Mesenchymal stem cell (in vitro differentiated cells and primary cell): ENCODE data around the gene JAKMIP2.

Experiments
- DNase-seq: peaks from one replicate; pipeline ENCODE4 v3.0.0-alpha.2; 2013
- H2AFZ ChIP-seq: one replicate; pipeline ENCODE4 v1.6.1; 2013; ENCODE audit warnings: low read depth, mild to moderate bottlenecking, control low read depth, inconsistent platforms, low read length, moderate library complexity
- H2AK5ac ChIP-seq: 2 replicates; pipeline ENCODE4 v1.6.1; 2013; ENCODE audit warnings: low read length, moderate library complexity, mild to moderate bottlenecking, inconsistent platforms; ENCODE audit not compliant: severe bottlenecking
- H2BK120ac ChIP-seq: one replicate; pipeline ENCODE4 v1.6.1; 2013; ENCODE audit warnings: low read depth, mild to moderate bottlenecking, inconsistent platforms, low read length, moderate library complexity
- H2BK12ac ChIP-seq, 2 experiments: one replicate each; pipeline ENCODE4 v1.6.1; 2013; ENCODE audit warnings: inconsistent platforms in 2 of 2, low read length in 2 of 2, mild to moderate bottlenecking in 2 of 2, moderate library complexity in 2 of 2, control low read depth in 1 of 2
- H2BK15ac ChIP-seq: one replicate; pipeline ENCODE4 v1.6.1; 2013; ENCODE audit warnings: mild to moderate bottlenecking, low read depth, inconsistent platforms; ENCODE audit not compliant: poor library complexity, severe bottlenecking
- H2BK5ac ChIP-seq: 2 replicates; pipeline ENCODE4 v1.6.1; 2013; ENCODE audit warnings: low read depth, mild to moderate bottlenecking, low read length, control low read depth, inconsistent platforms; ENCODE audit not compliant: poor library complexity, severe bottlenecking
- H3K14ac ChIP-seq, 2 experiments: one replicate each; pipeline ENCODE4 v1.6.1; 2013; ENCODE audit warnings: inconsistent platforms in 2 of 2, low read length in 2 of 2, control low read depth in 1 of 2, mild to moderate bottlenecking in 1 of 2, moderate library complexity in 1 of 2
- H3K18ac ChIP-seq, 2 experiments: one replicate each; pipeline ENCODE4 v1.6.1; 2013; ENCODE audit warnings: inconsistent platforms in 2 of 2, low read length in 2 of 2, control low read depth in 1 of 2, low read depth in 1 of 2, mild to moderate bottlenecking in 1 of 2
- H3K23ac ChIP-seq, 2 experiments: one replicate each; pipeline ENCODE4 v1.6.1; 2013; ENCODE audit warnings: inconsistent platforms in 2 of 2, low read length in 2 of 2, mild to moderate bottlenecking in 2 of 2, moderate library complexity in 2 of 2, control low read depth in 1 of 2
- H3K27ac ChIP-seq: 2 replicates; pipeline ENCODE4 v1.5.1; 2013; ENCODE audit warnings: mild to moderate bottlenecking, moderate library complexity, low read length, control low read depth, inconsistent platforms; ENCODE audit not compliant: poor library complexity, severe bottlenecking
- H3K27me3 ChIP-seq, 2 experiments: 2 replicates each; pipeline versions ENCODE4 v1.6.1 to v1.7.0; 2013; ENCODE audit warnings: low read length in 2 of 2, mild to moderate bottlenecking in 2 of 2, moderate library complexity in 2 of 2, control low read depth in 1 of 2, inconsistent platforms in 1 of 2; ENCODE audit not compliant: control insufficient read depth in 1 of 2, insufficient read depth in 1 of 2
- H3K36me3 ChIP-seq, 2 experiments: 2 replicates each; pipeline versions ENCODE4 v1.6.1 to v1.7.0; 2013; ENCODE audit warnings: low read length in 2 of 2, control low read depth in 1 of 2, inconsistent platforms in 1 of 2, low read depth in 1 of 2, mild to moderate bottlenecking in 1 of 2; ENCODE audit not compliant: insufficient read depth in 2 of 2, control insufficient read depth in 1 of 2
- H3K4ac ChIP-seq, 2 experiments: one replicate each; pipeline ENCODE4 v1.6.1; 2013; ENCODE audit warnings: inconsistent platforms in 2 of 2, low read length in 2 of 2, mild to moderate bottlenecking in 2 of 2, moderate library complexity in 2 of 2, control low read depth in 1 of 2, low read depth in 1 of 2
- H3K4me1 ChIP-seq: 2 replicates; pipeline ENCODE4 v1.6.1; 2013; ENCODE audit warnings: low read depth, low read length, control low read depth; ENCODE audit not compliant: control insufficient read depth, insufficient read depth
- H3K4me2 ChIP-seq: 2 replicates; pipeline ENCODE4 v1.6.1; 2013; ENCODE audit warnings: low read length, mild to moderate bottlenecking, inconsistent platforms; ENCODE audit not compliant: poor library complexity, severe bottlenecking
- H3K4me3 ChIP-seq, 2 experiments: 2 replicates each; pipeline versions ENCODE4 v1.5.1 to v1.7.0; 2013; ENCODE audit warnings: low read length in 2 of 2, mild to moderate bottlenecking in 2 of 2, control low read depth in 1 of 2, low read depth in 1 of 2; ENCODE audit not compliant: insufficient read depth in 1 of 2
- H3K79me1 ChIP-seq: replicated peaks from 2 replicates; pipeline ENCODE4 v1.6.1; 2013; ENCODE audit warnings: mild to moderate bottlenecking, control low read depth, low read length, inconsistent platforms; ENCODE audit not compliant: poor library complexity, severe bottlenecking
- H3K9ac ChIP-seq: 2 replicates; pipeline ENCODE4 v1.7.0; 2013; ENCODE audit warnings: mild to moderate bottlenecking, low read length, moderate library complexity
- H3K9me3 ChIP-seq: 2 replicates; pipeline ENCODE4 v1.7.0; 2013; ENCODE audit warnings: mild to moderate bottlenecking, low read length; ENCODE audit not compliant: control insufficient read depth
- H4K8ac ChIP-seq: one replicate; pipeline ENCODE4 v1.6.1; 2013; ENCODE audit warnings: inconsistent platforms, mild to moderate bottlenecking, low read length, moderate library complexity
- H4K91ac ChIP-seq: one replicate; pipeline ENCODE4 v1.6.1; 2013; ENCODE audit warnings: mild to moderate bottlenecking, low read length, inconsistent platforms
- WGBS: methylation state at CpG from one replicate; pipeline ENCODE4 v1.1.7; 2013; ENCODE audit warnings: mixed read lengths; 5-methylcytosine and 5-hydroxymethylcytosine counted together

Gene JAKMIP2

DNA sequence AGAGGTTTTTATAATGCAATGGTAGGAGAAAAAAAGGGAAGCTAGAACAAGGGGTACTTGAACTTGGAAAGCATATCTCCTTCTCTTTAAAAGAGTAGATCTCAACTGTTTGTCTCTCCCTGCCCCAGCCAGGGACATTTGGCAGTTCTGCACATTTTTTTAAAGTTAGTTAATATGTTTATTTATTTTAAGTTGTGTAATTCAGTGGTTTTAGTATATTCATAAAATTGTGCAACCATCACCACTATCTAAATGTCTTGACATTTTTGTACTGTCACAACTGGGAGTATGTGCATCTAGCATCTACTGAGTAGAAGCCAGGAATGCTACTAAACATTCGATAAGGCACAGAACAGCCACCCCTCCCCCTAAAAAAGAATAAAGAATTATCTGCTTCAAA lies 169.2 kb downstream of the JAKMIP2 start:
- no peak overlapping the region for H3K4me2 ChIP-seq
- H3K27me3 ChIP-seq: no peaks in the 10 kb centered on the region
- no peak overlapping the region for H2AFZ ChIP-seq
- H4K91ac ChIP-seq: no peak overlapping the region
- no peak overlapping the region for H3K4ac ChIP-seq
- H2BK15ac ChIP-seq: no peak overlapping the region
- H2AK5ac ChIP-seq: no peak overlapping the region
- H3K9me3 ChIP-seq: no peaks in the 10 kb centered on the region
- peak; percentile 82 for DNase-seq
- H3K4me1 ChIP-seq: no peaks in the 10 kb centered on the region
- H3K27ac ChIP-seq: no peak overlapping the region
- H2BK120ac ChIP-seq: no peak overlapping the region
- H3K23ac ChIP-seq: no peak overlapping the region
- no CpG with 5 or more reads among the region's 1 CpG for WGBS
- no peak overlapping the region for H2BK12ac ChIP-seq
- no peak overlapping the region for H3K4me3 ChIP-seq
- no peak overlapping the region for H4K8ac ChIP-seq
- H3K36me3 ChIP-seq: no peaks in the 10 kb centered on the region
- H2BK5ac ChIP-seq: no peak overlapping the region
- H3K79me1 ChIP-seq: no peaks in the 10 kb centered on the region
- no peak overlapping the region for H3K18ac ChIP-seq
- no peak overlapping the region for H3K14ac ChIP-seq
- no peak overlapping the region for H3K9ac ChIP-seq

GRCh38 chr5:147611483-147611882 lies 171.0 kb downstream of the JAKMIP2 start:
- Histone ChIP-seq H2BK15ac (no peak overlapping the region), H2BK120ac (no peak overlapping the region), H4K91ac (no peak overlapping the region), H2BK5ac (no peak overlapping the region), H3K14ac (no peak overlapping the region), H3K9me3 (no peaks in the 10 kb centered on the region), H2AFZ (no peak overlapping the region), H2AK5ac (no peak overlapping the region), H3K4me3 (no peak overlapping the region), H3K18ac (no peak overlapping the region), H3K4me1 (no peaks in the 10 kb centered on the region), H3K27ac (no peak overlapping the region), H3K36me3 (no peaks in the 10 kb centered on the region), H3K79me1 (no peaks in the 10 kb centered on the region), H3K9ac (no peak overlapping the region), H3K4ac (no peak overlapping the region), H2BK12ac (no peak overlapping the region), H3K23ac (no peak overlapping the region), H3K4me2 (no peak overlapping the region), H4K8ac (no peak overlapping the region), H3K27me3 (no peaks in the 10 kb centered on the region)
- 79% methylated on average over 4 of the region's 4 CpGs for WGBS
- DNase-seq: no peak

- Histone ChIP-seq H2BK15ac (no peak overlapping the region), H3K23ac (no peak overlapping the region), H4K91ac (no peak overlapping the region), H3K18ac (no peak overlapping the region), H3K14ac (no peak overlapping the region), H2BK12ac (no peak overlapping the region), H3K79me1 (no peaks in the 10 kb centered on the region), H3K27ac (no peak overlapping the region), H3K4me2 (no peak overlapping the region), H2AFZ (no peak overlapping the region), H3K9ac (no peak overlapping the region), H3K4me3 (no peak overlapping the region), H3K27me3 (no peaks in the 10 kb centered on the region), H2BK120ac (no peak overlapping the region), H2AK5ac (no peak overlapping the region), H4K8ac (no peak overlapping the region), H2BK5ac (no peak overlapping the region), H3K4me1 (no peaks in the 10 kb centered on the region), H3K36me3 (no peaks in the 10 kb centered on the region), H3K4ac (no peak overlapping the region), H3K9me3 (no peaks in the 10 kb centered on the region)
- DNase-seq: no peak
- 91% methylated on average over 3 of the region's 3 CpGs for WGBS
These were observed 171.7 kb downstream of the JAKMIP2 start for GRCh38 chr5:147610798-147611197.

- no peak overlapping the region for H3K23ac ChIP-seq
- H2BK12ac ChIP-seq: no peak overlapping the region
- H3K4me2 ChIP-seq: no peak overlapping the region
- H3K9me3 ChIP-seq: no peaks in the 10 kb centered on the region
- no peak overlapping the region for H2AFZ ChIP-seq
- no peak overlapping the region for H2BK15ac ChIP-seq
- no peak overlapping the region for H3K14ac ChIP-seq
- no peak overlapping the region for H4K91ac ChIP-seq
- no peak overlapping the region for H3K4ac ChIP-seq
- H3K9ac ChIP-seq: no peak overlapping the region
- H3K79me1 ChIP-seq: no peaks in the 10 kb centered on the region
- no peak overlapping the region for H3K4me3 ChIP-seq
- no peak overlapping the region for H2AK5ac ChIP-seq
- H3K36me3 ChIP-seq: no peaks in the 10 kb centered on the region
- no peaks in the 10 kb centered on the region for H3K4me1 ChIP-seq
- H3K27ac ChIP-seq: no peak overlapping the region
- no peak for DNase-seq
- H4K8ac ChIP-seq: no peak overlapping the region
- H3K18ac ChIP-seq: no peak overlapping the region
- H3K27me3 ChIP-seq: no peaks in the 10 kb centered on the region
- H2BK5ac ChIP-seq: no peak overlapping the region
- no CpG with 5 or more reads among the region's 1 CpG for WGBS
- H2BK120ac ChIP-seq: no peak overlapping the region
These were observed 180.9 kb downstream of the JAKMIP2 start for GRCh38 chr5:147601652-147602051.
